Nasal cavity respiratory epithelium epithelial cell of viscerocranial mucosa (primary cell): ENCODE measurements around the gene HEBP2. TPM values are rescaled to one million over a fixed set of nuclear protein-coding genes. Genes with fewer than 3 reads are reported as not detected.

Source experiments
- total RNA-seq: library from RNA; depleted of rRNA; stranded (reverse); fragments of >200 nt; gene quantifications from 2 replicates; pipeline ENCODE4 v1.2.3, GENCODE V29; 2014

Gene HEBP2, protein sequence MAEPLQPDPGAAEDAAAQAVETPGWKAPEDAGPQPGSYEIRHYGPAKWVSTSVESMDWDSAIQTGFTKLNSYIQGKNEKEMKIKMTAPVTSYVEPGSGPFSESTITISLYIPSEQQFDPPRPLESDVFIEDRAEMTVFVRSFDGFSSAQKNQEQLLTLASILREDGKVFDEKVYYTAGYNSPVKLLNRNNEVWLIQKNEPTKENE
- total RNA-seq: 35.7 and 40.7 TPM in 2 replicates

DNA sequence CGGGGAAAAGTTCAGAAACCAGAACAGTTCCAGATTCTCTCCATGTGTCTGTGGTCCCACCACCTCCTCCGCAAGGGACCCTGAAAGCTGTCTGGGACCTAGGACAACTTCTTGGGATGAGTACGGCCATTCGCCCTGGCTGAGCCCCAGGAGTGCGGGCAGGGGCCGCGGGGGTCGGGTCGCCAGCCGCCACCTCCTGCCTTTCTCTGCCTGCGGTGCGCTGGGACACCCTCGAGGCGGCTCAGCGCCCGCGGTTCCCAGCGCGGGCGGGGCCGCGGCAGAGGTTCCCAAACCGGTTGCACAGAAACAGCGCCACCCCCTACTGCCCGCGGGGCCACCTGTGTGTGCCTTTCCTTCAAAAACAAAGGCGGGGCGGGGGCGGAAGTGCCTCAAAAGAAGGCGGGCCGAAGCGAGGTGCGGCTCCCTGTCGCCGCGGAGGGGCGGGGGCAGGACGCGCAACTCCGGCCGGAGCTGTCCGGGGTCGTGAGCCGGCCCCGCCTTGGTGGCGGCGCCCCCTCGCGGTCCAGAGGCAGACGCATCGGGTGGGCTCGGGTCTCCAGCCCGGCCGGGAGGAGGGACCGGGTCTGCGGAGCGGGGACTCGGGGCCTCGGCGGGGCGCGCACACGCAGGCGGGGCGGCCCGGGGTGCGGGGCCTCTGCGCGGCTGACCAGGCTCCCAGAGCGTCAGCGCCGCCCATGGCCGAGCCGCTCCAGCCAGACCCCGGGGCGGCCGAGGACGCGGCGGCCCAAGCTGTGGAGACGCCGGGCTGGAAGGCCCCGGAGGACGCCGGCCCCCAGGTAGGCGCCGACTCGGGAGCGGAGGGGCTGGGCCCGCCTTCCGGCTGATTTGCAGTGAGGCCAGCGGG, at the start of gene HEBP2:
TSS of gene HEBP2 (plus strand) at position 423 of the 865 bp plus-strand sequence. CDS start at position 696, 273 bp downstream.

DNA sequence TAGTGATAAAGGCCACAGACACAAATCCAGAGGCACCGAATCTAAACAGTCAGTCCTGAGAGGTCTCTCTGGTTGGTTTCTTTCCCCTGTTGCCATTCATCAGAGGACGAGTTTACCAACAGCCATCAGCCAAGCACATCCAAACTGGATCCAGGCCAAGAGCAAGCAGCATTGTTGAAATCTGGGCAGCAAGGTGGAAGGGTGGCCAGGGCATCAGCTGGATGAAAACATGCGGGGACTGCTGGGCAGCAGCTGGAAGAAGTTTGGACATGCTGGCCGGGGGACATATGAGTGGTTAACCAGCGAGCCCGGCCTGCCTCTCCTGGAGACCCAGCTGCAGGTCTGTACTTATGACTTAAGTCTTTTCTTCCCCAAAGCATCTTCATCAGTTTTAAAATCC, 26.2 kb upstream of the HEBP2 start, which contains the start of gene SMIM28:
TSS of gene SMIM28 (plus strand) at position 62 of the 400 bp plus-strand sequence. CDS start at position 230, 168 bp downstream.

Other genes starting within 250 kb of the HEBP2 start
- 8.9 and 17.8 TPM in 2 replicates for gene ARFGEF3, start 242.3 kb upstream of the HEBP2 start, total RNA-seq
- gene PBOV1, start 185.7 kb upstream of the HEBP2 start, total RNA-seq: not detected in 2 replicates
- gene SMIM28, start 26.3 kb upstream of the HEBP2 start, total RNA-seq: not detected in 2 replicates
- gene NHSL1, start 95.3 kb downstream of the HEBP2 start, total RNA-seq: 12.0 and 34.8 TPM in 2 replicates